Aorta (tissue), 5 donors: ENCODE measurements around the gene PRKCQ. TPM values are rescaled to one million over a fixed set of nuclear protein-coding genes. Genes with fewer than 3 reads are reported as not detected.

Source experiments
- ATAC-seq: fragments of 200-7000 bp; cut with Tn5 transposase; one replicate; pipeline ENCODE4 v1.9.1; 2022; ENCODE audit warnings: moderate library complexity; ENCODE audit not compliant: low FRiP score
- DNase-seq, 2 donors: peaks; one replicate each; pipeline ENCODE4 v3.0.0-alpha.2; 2020
- H3K27ac ChIP-seq, 2 donors: one replicate each; pipeline ENCODE4 v1.5.1; 2013; ENCODE audit warnings: low read length in 2 of 2, mild to moderate bottlenecking in 2 of 2, moderate library complexity in 2 of 2, control low read depth in 1 of 2, inconsistent platforms in 1 of 2, low read depth in 1 of 2
- H3K27me3 ChIP-seq, 2 donors: one replicate each; pipeline ENCODE4 v1.6.1; 2013; ENCODE audit warnings: control low read depth in 1 of 2, low read length in 1 of 2, mild to moderate bottlenecking in 1 of 2, moderate library complexity in 1 of 2; ENCODE audit not compliant: insufficient read depth in 2 of 2, control insufficient read depth in 1 of 2
- H3K36me3 ChIP-seq, 2 donors: one replicate each; pipeline ENCODE4 v1.6.1; 2013; ENCODE audit warnings: control low read depth in 1 of 2, low read length in 1 of 2, mild to moderate bottlenecking in 1 of 2; ENCODE audit not compliant: insufficient read depth in 2 of 2, control insufficient read depth in 1 of 2
- H3K4me1 ChIP-seq, 2 donors: one replicate each; pipeline ENCODE4 v1.6.1; 2013; ENCODE audit warnings: low read length in 2 of 2, control low read depth in 1 of 2, mild to moderate bottlenecking in 1 of 2, moderate library complexity in 1 of 2; ENCODE audit not compliant: insufficient read depth in 2 of 2, control insufficient read depth in 1 of 2
- H3K4me3 ChIP-seq, 2 donors: one replicate each; pipeline ENCODE4 v1.5.1; 2013; ENCODE audit warnings: low read length in 2 of 2, control low read depth in 1 of 2, mild to moderate bottlenecking in 1 of 2
- H3K9me3 ChIP-seq: one replicate; pipeline ENCODE4 v1.6.1; 2013; ENCODE audit warnings: mild to moderate bottlenecking, low read length; ENCODE audit not compliant: control insufficient read depth
- WGBS, 2 donors: extraction: QIAGEN DNeasy Blood & Tissue Kit; methylation state at CpG; one replicate each; pipeline ENCODE4 v1.1.7; 2013; 5-methylcytosine and 5-hydroxymethylcytosine counted together
- intact Hi-C, 2 donors: fragments of 100-400 bp; cut with DNase I; formaldehyde crosslinking; loops; one replicate each; pipeline versions ENCODE4 v1.14.2 to v1.15.0; 2022
- polyA plus RNA-seq, 2 donors: library from polyadenylated mRNA; stranded (reverse); fragments of 200-250 nt; gene quantifications; one replicate each; pipeline ENCODE4 v1.2.3, GENCODE V29; 2013
- total RNA-seq, 2 donors: library from RNA; stranded (reverse); fragmentation: NEBNext Ultra II Directional; extraction: Animal tissue kit (Norgen Biotek cat#: 25700); gene quantifications; one replicate each; pipeline ENCODE4 v1.2.1, GENCODE V29; 2021
- donor health status: healthy with polysubstance abuse.
- donor health status: Bipolar disorder and iron deficiency.
- donor health status: DM: no; HTN: no; CAD: no.
- donor health status: DM: no; HTN: no; CAD: no.
- donor health status: DM: yes; HTN: yes; CAD: no.

PRKCQ gene
- total and polyA plus RNA-seq, 4 donors = 0.45 to 1.3 (median 1.1) TPM; not detected in 1

GRCh38 chr10:6399231-6399741, 180.8 kb downstream of the PRKCQ start:
- DNase-seq (peak in 1 of 2 donors; percentile 79), ATAC-seq (peak; percentile 3)
- intact Hi-C loops = no loop called here
- no peaks in the 10 kb centered on the region for H3K9me3 ChIP-seq
- 22 to 27% methylated on average over 5 of the region's 5 CpGs for WGBS, 2 donors
- H3K36me3 ChIP-seq = no peaks in the 10 kb centered on the region
- no peaks in the 10 kb centered on the region for H3K27me3 ChIP-seq
- H3K4me1 ChIP-seq = no peaks in the 10 kb centered on the region
- peak overlapping the region in 1 of 2 donors; percentile 48 for H3K27ac ChIP-seq
- H3K4me3 ChIP-seq = no peak overlapping the region

- WGBS, 2 donors = 42 to 59% methylated on average over 2 of the region's 2 CpGs
- no peak overlapping the region for H3K27ac ChIP-seq
- no peaks in the 10 kb centered on the region for H3K9me3 ChIP-seq
- no peak overlapping the region for H3K4me3 ChIP-seq
- no peaks in the 10 kb centered on the region for H3K27me3 ChIP-seq
- intact Hi-C loops = no loop called here
- H3K36me3 ChIP-seq = no peaks in the 10 kb centered on the region
- no peak for DNase-seq
- ATAC-seq = no peak
- no peaks in the 10 kb centered on the region for H3K4me1 ChIP-seq
Observed at GRCh38 chr10:6398399-6398798, 181.7 kb downstream of the PRKCQ start.

- WGBS, 2 donors = 80 to 89% methylated on average over 4 of the region's 4 CpGs
- Histone ChIP-seq H3K9me3 (no peaks in the 10 kb centered on the region), H3K4me3 (no peak overlapping the region), H3K36me3 (no peaks in the 10 kb centered on the region), H3K27me3 (no peaks in the 10 kb centered on the region), H3K27ac (no peak overlapping the region), H3K4me1 (no peaks in the 10 kb centered on the region)
- intact Hi-C loops = no loop called here
- ATAC-seq (no peak), DNase-seq (no peak)
Observed at GRCh38 chr10:6396652-6397051, 183.4 kb downstream of the PRKCQ start.

- 88 to 94% methylated on average over 4 of the region's 4 CpGs for WGBS, 2 donors
- Histone ChIP-seq H3K4me3 (no peak overlapping the region), H3K27me3 (no peaks in the 10 kb centered on the region), H3K4me1 (no peaks in the 10 kb centered on the region), H3K27ac (no peak overlapping the region), H3K36me3 (no peaks in the 10 kb centered on the region), H3K9me3 (no peaks in the 10 kb centered on the region)
- no peak for ATAC-seq
- no peak for DNase-seq
- intact Hi-C loops = no loop called here
Observed at GRCh38 chr10:6396226-6396625, 183.8 kb downstream of the PRKCQ start.

- Histone ChIP-seq H3K9me3 (no peaks in the 10 kb centered on the region), H3K4me1 (no peaks in the 10 kb centered on the region), H3K27ac (no peak overlapping the region), H3K36me3 (no peaks in the 10 kb centered on the region), H3K4me3 (no peak overlapping the region), H3K27me3 (no peaks in the 10 kb centered on the region)
- intact Hi-C loops = no loop called here
- no peak for DNase-seq
- whole genome bisulfite sequencing, 2 donors = 94% methylated on average over 8 of the region's 8 CpGs
- ATAC-seq = no peak
Observed at GRCh38 chr10:6395606-6396005, 184.5 kb downstream of the PRKCQ start.

- Histone ChIP-seq H3K27me3 (no peaks in the 10 kb centered on the region), H3K9me3 (no peaks in the 10 kb centered on the region), H3K4me3 (no peak overlapping the region), H3K27ac (no peak overlapping the region), H3K36me3 (no peaks in the 10 kb centered on the region), H3K4me1 (no peaks in the 10 kb centered on the region)
- WGBS, 2 donors = 75 to 81% methylated on average over 5 of the region's 5 CpGs
- intact Hi-C loops = no loop called here
- ATAC-seq (no peak), DNase-seq (no peak)
Observed at GRCh38 chr10:6394084-6394483, 186.0 kb downstream of the PRKCQ start.

GRCh38 chr10:6393168-6393567, 186.9 kb downstream of the PRKCQ start:
- no peak for ATAC-seq
- Histone ChIP-seq H3K27me3 (no peaks in the 10 kb centered on the region), H3K36me3 (no peaks in the 10 kb centered on the region), H3K4me3 (no peak overlapping the region), H3K9me3 (no peaks in the 10 kb centered on the region), H3K4me1 (no peaks in the 10 kb centered on the region), H3K27ac (no peak overlapping the region)
- no peak for DNase-seq
- intact Hi-C loops = no loop called here
- 75 to 86% methylated on average over 2 of the region's 2 CpGs for WGBS, 2 donors

GRCh38 chr10:6390213-6390845, 189.7 kb downstream of the PRKCQ start:
- H3K9me3 ChIP-seq = no peaks in the 10 kb centered on the region

GRCh38 chr10:6388261-6388893, 191.7 kb downstream of the PRKCQ start:
- WGBS, 2 donors = 59 to 73% methylated on average over 4 of the region's 4 CpGs
- ATAC-seq (no peak), DNase-seq (no peak)
- Histone ChIP-seq H3K27me3 (no peaks in the 10 kb centered on the region), H3K27ac (no peak overlapping the region), H3K4me1 (no peaks in the 10 kb centered on the region), H3K9me3 (no peaks in the 10 kb centered on the region), H3K36me3 (no peaks in the 10 kb centered on the region), H3K4me3 (no peak overlapping the region)
- intact Hi-C loops = no loop called here

More at GRCh38 chr10:6390213-6390845, 189.7 kb downstream of the PRKCQ start:
- intact Hi-C loops = no loop called here
- ATAC-seq = no peak
- 95 to 96% methylated on average over 2 of the region's 2 CpGs for WGBS, 2 donors
- H3K27ac ChIP-seq = no peak overlapping the region
- no peak for DNase-seq
- no peaks in the 10 kb centered on the region for H3K4me1 ChIP-seq
- H3K27me3 ChIP-seq = no peaks in the 10 kb centered on the region
- H3K36me3 ChIP-seq = no peaks in the 10 kb centered on the region
- no peak overlapping the region for H3K4me3 ChIP-seq
